Right lobe of liver (tissue), 4 donors: ENCODE data around the gene POLR3H.

Experiments
- CTCF ChIP-seq, 4 donors: fragments of 200-600 bp in 3 of 4; fragments of 450-650 bp in 1 of 4; IDR thresholded peaks; one replicate each; pipeline versions ENCODE4 v1.5.1 to v1.8.0; 2016 to 2022; ENCODE audit warnings: antibody characterized with exemption in 4 of 4, mild to moderate bottlenecking in 2 of 4
- POLR2A ChIP-seq: fragments of 450-650 bp; IDR thresholded peaks from one replicate; pipeline ENCODE4 v1.6.1; 2017; ENCODE audit warnings: antibody characterized with exemption, mild to moderate bottlenecking
- donor health status: DM: no; HTN: no; CAD: no.
- donor health status: DM: no; HTN: no; CAD: no.
- donor health status: DM: no; HTN: yes; CAD: no.

- no peak for TF ChIP-seq CTCF (IDR thresholded peaks at IDR 0.05)
- TF ChIP-seq POLR2A: no peak
These were observed 24.5 kb upstream of the POLR3H start for GRCh38 chr22:41568811-41569210.
